T-helper 2 cell treated with Interferon-gamma antibody and Interleukin-4, amounts not matched to agents 5 μg/mL and 100 μg/mL, for 36 hours (primary cell): ENCODE results near the gene CLDN16.

Experiments
- DNase-seq: peaks from one replicate; pipeline ENCODE4 v3.0.0; 2021; ENCODE audit warnings: low spot score
- H3K27ac Mint-ChIP-seq: one replicate; pipeline ENCODE4 v1.8.0; 2021; ENCODE audit warnings: mild to moderate bottlenecking, mixed read lengths
- H3K27me3 Mint-ChIP-seq: one replicate; pipeline ENCODE4 v1.8.0; 2021; ENCODE audit warnings: low read depth, mixed read lengths
- H3K36me3 Mint-ChIP-seq: one replicate; pipeline ENCODE4 v1.8.0; 2021; ENCODE audit warnings: low read depth, mixed read lengths
- H3K4me1 Mint-ChIP-seq: one replicate; pipeline ENCODE4 v1.8.0; 2021; ENCODE audit warnings: low read depth, mixed read lengths
- H3K4me3 Mint-ChIP-seq: one replicate; pipeline ENCODE4 v1.8.0; 2022; ENCODE audit warnings: mild to moderate bottlenecking, moderate library complexity, mixed read lengths
- H3K9me3 Mint-ChIP-seq: one replicate; pipeline ENCODE4 v1.8.0; 2021; ENCODE audit warnings: mixed read lengths

Gene CLDN16

GRCh38 chr3:190366133-190366532 is 21.8 kb upstream of the CLDN16 start:
- no peaks in the 10 kb centered on the region for H3K9me3 Mint-ChIP-seq

DNA sequence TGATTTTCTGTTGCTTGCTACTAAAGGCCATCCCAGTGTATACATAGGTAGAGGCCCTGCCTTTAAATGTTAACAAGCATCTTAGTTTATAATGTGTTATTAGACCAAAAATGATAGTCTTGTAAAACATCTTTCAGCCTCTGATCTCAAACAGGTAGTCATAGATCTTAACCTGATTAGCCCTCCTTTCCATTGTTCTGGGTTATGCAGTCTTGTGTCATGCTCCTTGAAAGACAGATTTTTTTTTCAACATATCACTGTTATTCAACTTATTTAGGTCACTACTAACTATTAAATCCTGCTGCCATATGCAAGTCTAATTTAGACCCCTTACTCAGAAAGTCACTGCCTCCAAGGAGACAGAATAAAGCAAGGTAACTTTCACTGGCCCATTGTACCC is 19.1 kb upstream of the CLDN16 start:
- Mint-ChIP-seq H3K4me3 (no peak overlapping the region), H3K4me1 (no peaks in the 10 kb centered on the region)

More at GRCh38 chr3:190366133-190366532, 21.8 kb upstream of the CLDN16 start:
- no peak for DNase-seq
- H3K27me3 Mint-ChIP-seq: peaks cover 7% of the 10 kb centered on the region
- no peak overlapping the region for H3K4me3 Mint-ChIP-seq
- no peaks in the 10 kb centered on the region for H3K36me3 Mint-ChIP-seq
- no peak overlapping the region for H3K27ac Mint-ChIP-seq
- H3K4me1 Mint-ChIP-seq: no peaks in the 10 kb centered on the region

GRCh38 chr3:190369668-190370295 is 18.2 kb upstream of the CLDN16 start:
- no peaks in the 10 kb centered on the region for H3K4me1 Mint-ChIP-seq
- no peaks in the 10 kb centered on the region for H3K36me3 Mint-ChIP-seq

More for the DNA sequence above, 19.1 kb upstream of the CLDN16 start:
- no peak overlapping the region for H3K27ac Mint-ChIP-seq
- no peaks in the 10 kb centered on the region for H3K36me3 Mint-ChIP-seq
- no peak for DNase-seq
- H3K27me3 Mint-ChIP-seq: peaks cover 2% of the 10 kb centered on the region
- H3K9me3 Mint-ChIP-seq: no peaks in the 10 kb centered on the region

GRCh38 chr3:190370369-190370768 is 17.6 kb upstream of the CLDN16 start:
- H3K27ac Mint-ChIP-seq: no peak overlapping the region
- H3K27me3 Mint-ChIP-seq: peaks cover 4% of the 10 kb centered on the region
- H3K4me1 Mint-ChIP-seq: no peaks in the 10 kb centered on the region
- DNase-seq: no peak
- H3K36me3 Mint-ChIP-seq: no peaks in the 10 kb centered on the region
- no peaks in the 10 kb centered on the region for H3K9me3 Mint-ChIP-seq
- no peak overlapping the region for H3K4me3 Mint-ChIP-seq

More at GRCh38 chr3:190369668-190370295, 18.2 kb upstream of the CLDN16 start:
- H3K27me3 Mint-ChIP-seq: peaks cover 2% of the 10 kb centered on the region
- H3K27ac Mint-ChIP-seq: no peak overlapping the region
- H3K4me3 Mint-ChIP-seq: no peak overlapping the region
- no peaks in the 10 kb centered on the region for H3K9me3 Mint-ChIP-seq
- DNase-seq: no peak

- Mint-ChIP-seq H3K27me3 (peaks cover 9% of the 10 kb centered on the region), H3K9me3 (no peaks in the 10 kb centered on the region)
These were observed 16.8 kb upstream of the CLDN16 start for GRCh38 chr3:190371152-190371551.

GRCh38 chr3:190375246-190375645 is 12.7 kb upstream of the CLDN16 start:
- H3K36me3 Mint-ChIP-seq: no peaks in the 10 kb centered on the region
- H3K4me3 Mint-ChIP-seq: no peak overlapping the region
- H3K4me1 Mint-ChIP-seq: no peaks in the 10 kb centered on the region
- no peak for DNase-seq
- H3K27ac Mint-ChIP-seq: no peak overlapping the region
- no peaks in the 10 kb centered on the region for H3K9me3 Mint-ChIP-seq
- H3K27me3 Mint-ChIP-seq: peaks cover 16% of the 10 kb centered on the region

More at GRCh38 chr3:190371152-190371551, 16.8 kb upstream of the CLDN16 start:
- no peak for DNase-seq
- H3K27ac Mint-ChIP-seq: no peak overlapping the region
- H3K36me3 Mint-ChIP-seq: no peaks in the 10 kb centered on the region
- H3K4me1 Mint-ChIP-seq: no peaks in the 10 kb centered on the region
- no peak overlapping the region for H3K4me3 Mint-ChIP-seq

DNA sequence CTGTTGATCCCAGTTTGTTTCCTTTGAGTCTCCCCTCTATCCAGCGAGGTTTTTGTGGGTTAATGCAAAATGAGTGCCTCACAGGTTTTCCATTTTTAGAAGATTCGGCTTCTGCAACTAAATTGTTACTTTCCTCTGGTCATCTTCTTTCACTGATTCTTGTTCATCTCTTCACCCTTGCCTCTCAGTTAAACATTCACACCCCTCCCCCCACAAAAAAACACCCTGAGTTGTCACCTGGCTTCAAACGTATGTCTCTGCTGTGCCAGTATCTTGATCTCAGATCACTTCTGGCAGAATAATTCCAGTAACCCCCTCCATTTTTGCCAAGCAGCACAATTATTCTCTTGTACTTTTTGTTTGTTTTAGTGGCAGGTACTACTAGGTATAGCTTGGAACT is 12.3 kb upstream of the CLDN16 start:
- no peak for DNase-seq
- Mint-ChIP-seq H3K27ac (no peak overlapping the region), H3K27me3 (peaks cover 16% of the 10 kb centered on the region), H3K36me3 (no peaks in the 10 kb centered on the region), H3K4me3 (no peak overlapping the region), H3K4me1 (no peaks in the 10 kb centered on the region), H3K9me3 (no peaks in the 10 kb centered on the region)

DNA sequence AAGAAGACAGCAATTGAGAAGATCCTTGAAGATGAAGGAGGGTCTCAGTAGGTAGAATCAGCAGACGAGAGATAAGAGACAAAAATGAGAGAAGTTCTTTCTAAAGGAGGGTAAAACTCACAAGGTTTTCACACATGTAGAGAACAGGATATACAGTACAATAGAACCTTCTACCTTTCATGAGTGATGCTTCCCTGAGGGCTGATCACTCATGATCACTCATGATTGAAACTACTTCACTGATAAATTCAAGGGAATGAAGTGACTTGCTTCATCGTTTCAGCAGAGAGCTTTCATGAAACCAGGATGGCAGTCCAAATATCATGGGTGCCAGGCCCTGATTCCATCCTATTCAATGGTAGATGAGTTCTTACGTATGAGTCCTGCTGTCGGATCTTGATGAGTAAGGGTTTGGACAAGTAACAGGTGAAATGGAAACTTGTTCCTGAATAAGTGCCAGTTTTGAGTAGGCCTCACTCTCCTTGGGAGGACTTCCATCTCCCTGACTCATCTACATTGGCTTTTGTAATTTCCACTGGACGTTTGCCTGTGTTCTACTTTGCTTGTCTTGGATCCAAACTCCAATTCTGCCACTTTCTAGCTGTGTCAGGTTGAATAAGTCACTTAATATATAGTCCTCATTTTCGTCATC is 9.6 kb upstream of the CLDN16 start:
- no peak for DNase-seq
- Mint-ChIP-seq H3K4me3 (no peak overlapping the region), H3K9me3 (no peaks in the 10 kb centered on the region), H3K27ac (no peak overlapping the region), H3K27me3 (peaks cover 15% of the 10 kb centered on the region), H3K36me3 (no peaks in the 10 kb centered on the region), H3K4me1 (peaks cover 3% of the 10 kb centered on the region)

DNA sequence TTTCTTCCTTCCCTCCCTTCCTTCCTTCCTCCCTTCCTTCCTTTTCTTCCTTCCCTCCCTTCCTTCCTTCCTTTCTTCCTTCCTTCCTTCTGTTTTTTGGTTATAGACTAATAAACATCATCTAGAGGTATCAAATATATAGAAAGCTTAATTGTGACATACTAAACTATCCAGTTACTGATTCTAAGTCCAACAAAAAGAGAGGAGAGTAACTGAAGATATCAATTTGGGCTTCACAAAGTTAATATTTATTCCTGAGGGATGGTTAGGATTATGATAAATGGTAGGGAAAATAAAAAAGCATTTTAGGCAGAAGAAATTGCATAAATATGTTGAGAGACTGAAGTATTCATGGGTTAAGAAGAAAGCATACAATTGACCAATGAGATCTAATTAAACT is 7.8 kb upstream of the CLDN16 start:
- H3K4me3 Mint-ChIP-seq: no peak overlapping the region
- H3K9me3 Mint-ChIP-seq: no peaks in the 10 kb centered on the region
- H3K27ac Mint-ChIP-seq: no peak overlapping the region
- H3K27me3 Mint-ChIP-seq: peaks cover 14% of the 10 kb centered on the region
- peaks cover 3% of the 10 kb centered on the region for H3K4me1 Mint-ChIP-seq
- no peak for DNase-seq
- H3K36me3 Mint-ChIP-seq: no peaks in the 10 kb centered on the region

GRCh38 chr3:190381441-190381840 is 6.5 kb upstream of the CLDN16 start:
- H3K36me3 Mint-ChIP-seq: no peaks in the 10 kb centered on the region

GRCh38 chr3:190382082-190382481 is 5.9 kb upstream of the CLDN16 start:
- peaks cover 3% of the 10 kb centered on the region for H3K4me1 Mint-ChIP-seq
- no peaks in the 10 kb centered on the region for H3K27me3 Mint-ChIP-seq
- no peaks in the 10 kb centered on the region for H3K9me3 Mint-ChIP-seq
- H3K27ac Mint-ChIP-seq: no peak overlapping the region
- no peak overlapping the region for H3K4me3 Mint-ChIP-seq
- DNase-seq: no peak
- H3K36me3 Mint-ChIP-seq: no peaks in the 10 kb centered on the region

More at GRCh38 chr3:190381441-190381840, 6.5 kb upstream of the CLDN16 start:
- Mint-ChIP-seq H3K4me1 (peaks cover 3% of the 10 kb centered on the region), H3K4me3 (no peak overlapping the region), H3K27ac (no peak overlapping the region), H3K27me3 (peaks cover 5% of the 10 kb centered on the region), H3K9me3 (no peaks in the 10 kb centered on the region)
- no peak for DNase-seq

GRCh38 chr3:190384309-190384756 is 3.6 kb upstream of the CLDN16 start:
- Mint-ChIP-seq H3K4me3 (no peak overlapping the region), H3K27me3 (peaks cover 7% of the 10 kb centered on the region), H3K27ac (no peak overlapping the region), H3K36me3 (no peaks in the 10 kb centered on the region), H3K9me3 (no peaks in the 10 kb centered on the region), H3K4me1 (peaks cover 3% of the 10 kb centered on the region)
- DNase-seq: no peak

DNA sequence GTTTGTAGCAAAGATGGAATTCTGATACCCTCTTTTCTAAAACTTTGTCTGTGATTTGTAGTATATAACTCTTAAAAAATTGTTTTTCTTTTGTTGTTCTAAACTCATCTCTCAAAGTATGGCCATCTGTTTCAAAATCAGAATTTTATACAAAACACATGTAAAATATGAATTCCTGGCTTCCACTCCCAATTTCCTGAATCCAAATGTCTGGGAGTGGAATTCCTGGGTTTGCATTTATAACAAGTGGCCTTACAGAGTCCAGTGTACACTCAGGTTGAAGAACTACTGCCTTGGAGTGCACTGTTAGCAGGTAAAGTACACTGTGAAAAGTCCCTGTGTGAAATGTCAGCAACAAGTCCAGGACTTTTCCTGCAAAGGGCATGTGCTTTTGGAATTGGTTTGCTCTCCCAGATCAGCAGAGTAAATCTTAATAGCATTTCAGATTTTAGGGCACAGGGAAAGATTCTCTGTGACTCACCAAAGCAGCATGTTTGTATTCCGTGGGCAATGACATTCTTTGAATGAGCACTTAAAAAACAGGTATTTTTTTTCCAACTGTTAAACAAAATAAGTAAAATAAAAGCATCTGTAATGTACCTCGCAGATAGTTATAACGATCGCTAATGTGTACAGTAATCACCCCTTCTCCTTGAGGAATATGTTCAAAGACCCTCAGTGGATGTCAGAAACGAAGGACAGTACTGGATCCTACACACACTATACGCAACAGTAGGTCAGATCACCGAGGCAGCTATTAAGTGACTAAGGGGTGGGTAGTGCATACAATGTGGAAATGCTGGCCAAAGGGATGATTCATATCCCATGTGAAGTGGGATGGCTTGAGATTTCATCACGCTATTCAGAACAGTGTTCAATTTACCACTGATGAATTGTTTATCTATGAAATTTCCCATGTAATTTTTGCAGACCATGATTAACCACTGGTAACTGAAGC is 2.0 kb upstream of the CLDN16 start:
- DNase-seq: no peak
- no peaks in the 10 kb centered on the region for H3K36me3 Mint-ChIP-seq
- no peak overlapping the region for H3K4me3 Mint-ChIP-seq
- H3K27me3 Mint-ChIP-seq: peaks cover 7% of the 10 kb centered on the region
- peaks cover 3% of the 10 kb centered on the region for H3K4me1 Mint-ChIP-seq
- no peaks in the 10 kb centered on the region for H3K9me3 Mint-ChIP-seq
- no peak overlapping the region for H3K27ac Mint-ChIP-seq

DNA sequence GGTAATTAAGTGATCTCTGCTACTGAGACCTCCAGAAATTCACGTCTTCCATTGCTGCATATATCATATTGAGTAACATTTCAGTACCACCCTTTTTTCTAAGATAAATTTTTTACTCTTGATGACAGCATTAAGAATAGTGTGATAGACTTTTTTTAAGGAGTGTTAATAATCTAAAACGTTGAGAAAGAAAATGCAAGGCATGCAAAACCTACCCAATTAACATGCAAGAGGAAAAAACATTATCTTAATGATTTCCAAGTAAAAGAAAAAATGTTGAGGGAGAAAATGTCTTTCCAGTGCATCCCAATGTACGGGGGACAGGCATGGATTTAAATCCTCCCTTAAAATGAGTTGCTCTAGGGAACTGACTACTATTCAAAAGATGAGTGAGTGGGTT is 740 bp downstream of the CLDN16 start:
- no peak overlapping the region for H3K27ac Mint-ChIP-seq
- no peak overlapping the region for H3K4me3 Mint-ChIP-seq
- H3K27me3 Mint-ChIP-seq: peaks cover 12% of the 10 kb centered on the region
- no peaks in the 10 kb centered on the region for H3K36me3 Mint-ChIP-seq
- no peak for DNase-seq
- no peaks in the 10 kb centered on the region for H3K4me1 Mint-ChIP-seq
- H3K9me3 Mint-ChIP-seq: no peaks in the 10 kb centered on the region
